ENCODE results near the gene CLEC4F.

Gene CLEC4F

GRCh38 chr2:70830366-70830765 is 10.0 kb upstream of the CLEC4F start:
- TF ChIP-seq MYC (IDR thresholded peaks at IDR 0.05; ENCODE audit: low read depth, low read length) (no peak), POLR2A (IDR thresholded peaks at IDR 0.05; ENCODE audit: extremely low read depth, insufficient read length) (no peak)
- TF ChIP-seq, protein P1, sequence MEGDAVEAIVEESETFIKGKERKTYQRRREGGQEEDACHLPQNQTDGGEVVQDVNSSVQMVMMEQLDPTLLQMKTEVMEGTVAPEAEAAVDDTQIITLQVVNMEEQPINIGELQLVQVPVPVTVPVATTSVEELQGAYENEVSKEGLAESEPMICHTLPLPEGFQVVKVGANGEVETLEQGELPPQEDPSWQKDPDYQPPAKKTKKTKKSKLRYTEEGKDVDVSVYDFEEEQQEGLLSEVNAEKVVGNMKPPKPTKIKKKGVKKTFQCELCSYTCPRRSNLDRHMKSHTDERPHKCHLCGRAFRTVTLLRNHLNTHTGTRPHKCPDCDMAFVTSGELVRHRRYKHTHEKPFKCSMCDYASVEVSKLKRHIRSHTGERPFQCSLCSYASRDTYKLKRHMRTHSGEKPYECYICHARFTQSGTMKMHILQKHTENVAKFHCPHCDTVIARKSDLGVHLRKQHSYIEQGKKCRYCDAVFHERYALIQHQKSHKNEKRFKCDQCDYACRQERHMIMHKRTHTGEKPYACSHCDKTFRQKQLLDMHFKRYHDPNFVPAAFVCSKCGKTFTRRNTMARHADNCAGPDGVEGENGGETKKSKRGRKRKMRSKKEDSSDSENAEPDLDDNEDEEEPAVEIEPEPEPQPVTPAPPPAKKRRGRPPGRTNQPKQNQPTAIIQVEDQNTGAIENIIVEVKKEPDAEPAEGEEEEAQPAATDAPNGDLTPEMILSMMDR (IDR thresholded peaks at IDR 0.05; ENCODE audit: low read depth, low read length) = no peak
- TF ChIP-seq, protein P2, sequence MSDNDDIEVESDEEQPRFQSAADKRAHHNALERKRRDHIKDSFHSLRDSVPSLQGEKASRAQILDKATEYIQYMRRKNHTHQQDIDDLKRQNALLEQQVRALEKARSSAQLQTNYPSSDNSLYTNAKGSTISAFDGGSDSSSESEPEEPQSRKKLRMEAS (IDR thresholded peaks at IDR 0.05; ENCODE audit: low read depth, low read length) = no peak

DNA sequence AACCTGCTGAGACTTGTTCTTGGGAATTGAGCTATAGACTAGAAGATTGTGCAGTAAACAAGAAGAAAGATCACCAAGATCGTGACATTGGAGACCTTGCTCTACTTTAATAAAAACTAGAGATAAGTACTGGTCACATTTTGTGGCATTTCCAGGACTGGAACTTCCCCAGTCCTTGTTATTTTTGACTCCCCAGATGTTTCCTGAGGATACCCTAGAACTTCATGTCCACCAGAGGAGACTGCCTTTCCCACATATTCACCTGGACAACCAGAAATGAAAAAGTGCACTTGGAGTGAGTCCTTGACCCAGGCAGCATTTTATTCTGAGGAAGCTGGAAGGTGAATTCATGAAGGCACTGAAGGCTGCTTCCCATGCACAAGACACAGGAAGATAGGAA is 9.5 kb upstream of the CLEC4F start:
- TF ChIP-seq, protein P1 (IDR thresholded peaks at IDR 0.05; ENCODE audit: low read depth, low read length) = no peak
- TF ChIP-seq, protein P2 (IDR thresholded peaks at IDR 0.05; ENCODE audit: low read depth, low read length) = no peak
- TF ChIP-seq POLR2A (IDR thresholded peaks at IDR 0.05; ENCODE audit: extremely low read depth, insufficient read length) (no peak), MYC (IDR thresholded peaks at IDR 0.05; ENCODE audit: low read depth, low read length) (no peak)
- no peak for DNase-seq (ENCODE audit: low read depth)
- no peak overlapping the region for H3K4me3 ChIP-seq (ENCODE audit: low read depth, low read length)

More at GRCh38 chr2:70830366-70830765, 10.0 kb upstream of the CLEC4F start:
- H3K4me3 ChIP-seq (ENCODE audit: low read depth, low read length) = no peak overlapping the region
- no peak for DNase-seq (ENCODE audit: low read depth)

DNA sequence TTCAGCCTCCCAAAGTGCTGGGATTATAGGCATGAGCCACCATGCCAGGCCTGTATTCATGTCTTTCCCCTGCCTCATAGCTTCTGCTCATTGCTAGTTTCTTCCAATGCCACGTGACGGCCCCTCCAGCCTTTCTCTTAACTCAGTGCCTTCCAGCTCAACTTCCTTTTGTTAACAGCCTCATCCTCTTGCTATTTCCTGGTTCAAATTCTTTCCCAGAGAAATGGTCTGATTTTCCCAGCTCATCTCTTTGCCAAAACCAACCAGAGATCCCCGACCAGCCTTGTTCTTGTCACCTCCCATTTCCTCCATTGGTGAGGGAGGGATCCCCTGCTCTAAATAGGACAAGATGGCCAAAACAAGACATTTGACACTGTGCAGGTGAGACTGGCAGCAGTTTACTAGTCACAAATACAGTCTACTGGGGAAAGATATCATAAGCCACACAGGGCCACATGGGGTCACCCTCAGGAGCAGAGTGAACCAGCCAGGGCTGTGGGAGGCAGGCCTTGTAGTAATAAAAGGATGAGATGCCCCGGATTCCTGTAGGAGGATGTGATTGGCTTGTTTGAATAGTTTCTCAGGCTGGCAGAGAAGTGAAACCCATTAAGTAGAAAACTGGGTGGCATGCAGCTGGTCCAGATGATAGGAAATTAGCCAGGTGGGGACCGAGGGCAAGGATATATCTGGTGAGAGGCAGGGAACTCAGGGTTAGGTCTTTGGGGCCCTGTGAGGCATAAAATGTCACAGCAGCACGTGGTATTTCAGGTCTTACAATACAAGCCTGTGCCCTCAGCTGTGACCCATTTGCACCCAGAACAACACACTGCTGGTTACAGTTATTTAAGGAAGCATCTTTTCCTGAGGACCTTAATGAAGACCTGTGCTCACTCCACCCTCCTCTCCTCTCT is 8.8 kb upstream of the CLEC4F start:
- H3K4me3 ChIP-seq (ENCODE audit: low read depth, low read length) = no peak overlapping the region
- no peak for DNase-seq (ENCODE audit: low read depth)
- TF ChIP-seq, protein P1 (IDR thresholded peaks at IDR 0.05; ENCODE audit: low read depth, low read length) = no peak
- TF ChIP-seq, protein P2 (IDR thresholded peaks at IDR 0.05; ENCODE audit: low read depth, low read length) = no peak
- no peak for TF ChIP-seq POLR2A (IDR thresholded peaks at IDR 0.05; ENCODE audit: extremely low read depth, insufficient read length)
- no peak for TF ChIP-seq MYC (IDR thresholded peaks at IDR 0.05; ENCODE audit: low read depth, low read length)

GRCh38 chr2:70828115-70828514 is 7.7 kb upstream of the CLEC4F start:
- TF ChIP-seq MYC (IDR thresholded peaks at IDR 0.05; ENCODE audit: low read depth, low read length) (no peak), POLR2A (IDR thresholded peaks at IDR 0.05; ENCODE audit: extremely low read depth, insufficient read length) (no peak)
- TF ChIP-seq, protein P1 (IDR thresholded peaks at IDR 0.05; ENCODE audit: low read depth, low read length) = no peak
- TF ChIP-seq, protein P2 (IDR thresholded peaks at IDR 0.05; ENCODE audit: low read depth, low read length) = no peak
- DNase-seq (ENCODE audit: low read depth) = no peak
- no peak overlapping the region for H3K4me3 ChIP-seq (ENCODE audit: low read depth, low read length)

GRCh38 chr2:70827388-70827787 is 7.0 kb upstream of the CLEC4F start:
- TF ChIP-seq, protein P1 (IDR thresholded peaks at IDR 0.05; ENCODE audit: low read depth, low read length) = no peak
- TF ChIP-seq, protein P2 (IDR thresholded peaks at IDR 0.05; ENCODE audit: low read depth, low read length) = no peak
- TF ChIP-seq POLR2A (IDR thresholded peaks at IDR 0.05; ENCODE audit: extremely low read depth, insufficient read length) (no peak), MYC (IDR thresholded peaks at IDR 0.05; ENCODE audit: low read depth, low read length) (no peak)
- DNase-seq (ENCODE audit: low read depth) = no peak
- H3K4me3 ChIP-seq (ENCODE audit: low read depth, low read length) = no peak overlapping the region
